DND-41 (cell line): ENCODE data around the gene HEYL.

Source experiments
- ATAC-seq: fragments of 200-7000 bp; cut with Tn5 transposase; 3 replicates; pipeline ENCODE4 v1.9.1; 2021; ENCODE audit warnings: low read depth; ENCODE audit not compliant: insufficient read depth
- DNase-seq: peaks from one replicate; pipeline ENCODE4 v3.0.0-alpha.2; 2020
- H2AFZ ChIP-seq: 2 replicates; pipeline ENCODE4 v1.6.0; 2012; ENCODE audit warnings: low read depth, low read length
- H3K27ac ChIP-seq: 2 replicates; pipeline ENCODE4 v1.5.1; 2012; ENCODE audit warnings: low read length, inconsistent platforms
- H3K27me3 ChIP-seq: fragments of 200-600 bp; sonication (generic); 2 replicates; pipeline ENCODE4 v1.6.0; 2012; ENCODE audit warnings: low read length, mild to moderate bottlenecking, inconsistent platforms; ENCODE audit not compliant: insufficient read depth, poor library complexity
- H3K36me3 ChIP-seq: 2 replicates; pipeline ENCODE4 v1.5.1; 2012; ENCODE audit warnings: low read length, inconsistent platforms; ENCODE audit not compliant: insufficient read depth
- H3K4me1 ChIP-seq: 2 replicates; pipeline ENCODE4 v1.5.1; 2012; ENCODE audit warnings: mild to moderate bottlenecking, low read length; ENCODE audit not compliant: insufficient read depth
- H3K4me2 ChIP-seq: 2 replicates; pipeline ENCODE4 v1.6.0; 2012; ENCODE audit warnings: mild to moderate bottlenecking, moderate library complexity, low read length, inconsistent platforms; ENCODE audit not compliant: insufficient read depth
- H3K4me3 ChIP-seq, 2 experiments: fragments of 200-600 bp in 1 of 2; shearing (Covaris generic) in 1 of 2; 2 replicates each; pipeline ENCODE4 v1.5.1; 2012 to 2016; ENCODE audit warnings: inconsistent platforms in 2 of 2, low read length in 2 of 2, mild to moderate bottlenecking in 2 of 2, low read depth in 1 of 2, moderate library complexity in 1 of 2
- H3K79me2 ChIP-seq: 2 replicates; pipeline ENCODE4 v1.6.0; 2012; ENCODE audit warnings: low read length, inconsistent platforms; ENCODE audit not compliant: insufficient read depth
- H3K9ac ChIP-seq: 2 replicates; pipeline ENCODE4 v1.6.0; 2012; ENCODE audit warnings: low read depth, mild to moderate bottlenecking, inconsistent platforms, low read length, moderate library complexity
- H3K9me3 ChIP-seq: 2 replicates; pipeline ENCODE4 v1.5.1; 2012; ENCODE audit warnings: low read length, moderate library complexity, mild to moderate bottlenecking, inconsistent platforms; ENCODE audit not compliant: insufficient read depth, severe bottlenecking
- H4K20me1 ChIP-seq: 2 replicates; pipeline ENCODE4 v1.6.0; 2012; ENCODE audit warnings: low read length; ENCODE audit not compliant: insufficient read depth
- CTCF ChIP-seq: IDR thresholded peaks from 2 replicates; pipeline ENCODE4 v1.5.1; 2012; ENCODE audit warnings: borderline replicate concordance, low read length, moderate library complexity, mild to moderate bottlenecking; ENCODE audit not compliant: poor library complexity, severe bottlenecking; ENCODE audit errors: extremely low read depth
- EZH2 ChIP-seq: IDR thresholded peaks from 3 replicates; pipeline ENCODE4 v1.6.1; 2012; ENCODE audit warnings: borderline replicate concordance, low read depth, mild to moderate bottlenecking, moderate library complexity, low read length, inconsistent platforms; ENCODE audit not compliant: severe bottlenecking

HEYL gene

DNA sequence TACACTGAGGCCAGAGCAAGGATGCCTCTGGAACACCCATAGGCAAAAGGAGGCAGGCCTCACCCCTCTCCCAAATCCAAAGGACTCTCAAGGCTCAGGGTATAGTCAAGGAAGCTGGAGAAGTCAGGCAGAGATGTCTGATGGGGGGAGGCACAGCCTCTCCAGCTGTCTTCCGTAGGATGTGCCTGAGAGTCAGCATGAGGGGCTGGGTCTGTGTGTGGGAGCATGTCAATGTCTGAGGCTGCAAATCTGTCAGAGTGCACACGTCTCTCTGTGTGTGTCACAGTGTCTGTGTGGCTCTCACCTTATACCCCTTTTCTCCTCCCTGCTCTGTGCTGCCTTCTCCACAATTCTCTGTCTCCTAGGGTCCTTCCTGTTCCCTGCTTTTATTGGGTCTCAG lies 47.8 kb upstream of the HEYL start:
- Histone ChIP-seq H3K36me3 (no peaks in the 10 kb centered on the region), H3K9ac (no peak overlapping the region), H3K27ac (no peak overlapping the region), H3K27me3 (peaks cover 22% of the 10 kb centered on the region), H2AFZ (no peak overlapping the region), H4K20me1 (0 out of 2 replicates have a peak, but pooled peaks cover 9% of the 10 kb centered on the region), H3K79me2 (no peaks in the 10 kb centered on the region), H3K4me1 (no peaks in the 10 kb centered on the region), H3K9me3 (no peaks in the 10 kb centered on the region), H3K4me3 (no peak overlapping the region), H3K4me2 (no peak overlapping the region)
- ATAC-seq (no peak), DNase-seq (no peak)
- TF ChIP-seq EZH2 (no peak), CTCF (no peak)

DNA sequence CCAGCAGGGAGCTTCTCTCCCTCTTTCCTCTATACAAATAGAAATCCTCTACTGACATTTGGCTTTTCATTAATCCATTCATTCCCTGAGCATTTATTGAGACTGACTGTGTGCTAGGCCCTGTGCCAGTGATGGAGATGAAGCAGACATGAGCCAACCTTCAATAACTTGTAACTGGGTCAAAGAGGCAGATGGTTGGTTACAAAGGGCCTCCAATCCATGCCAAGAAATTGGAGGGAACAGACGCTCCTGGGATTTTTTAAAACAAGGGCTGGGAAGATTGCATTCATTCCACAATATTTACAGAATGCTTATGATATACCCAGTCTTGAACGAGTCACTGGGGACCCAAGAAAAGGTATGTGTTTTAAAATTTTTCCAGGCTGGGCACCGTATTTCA lies 45.6 kb upstream of the HEYL start:
- H3K36me3 ChIP-seq, result no peaks in the 10 kb centered on the region
- H3K4me3 ChIP-seq, result no peak overlapping the region
- no peaks in the 10 kb centered on the region for H3K9me3 ChIP-seq
- ATAC-seq (no peak), DNase-seq (no peak)
- H3K27me3 ChIP-seq, result peaks cover 35% of the 10 kb centered on the region
- no peak overlapping the region for H3K27ac ChIP-seq
- H3K4me2 ChIP-seq, result no peak overlapping the region
- H3K4me1 ChIP-seq, result no peaks in the 10 kb centered on the region
- H3K9ac ChIP-seq, result no peak overlapping the region
- H4K20me1 ChIP-seq, result 0 out of 2 replicates have a peak, but pooled peaks cover 9% of the 10 kb centered on the region
- H2AFZ ChIP-seq, result no peak overlapping the region
- TF ChIP-seq EZH2 (no peak), CTCF (no peak)
- no peaks in the 10 kb centered on the region for H3K79me2 ChIP-seq

DNA sequence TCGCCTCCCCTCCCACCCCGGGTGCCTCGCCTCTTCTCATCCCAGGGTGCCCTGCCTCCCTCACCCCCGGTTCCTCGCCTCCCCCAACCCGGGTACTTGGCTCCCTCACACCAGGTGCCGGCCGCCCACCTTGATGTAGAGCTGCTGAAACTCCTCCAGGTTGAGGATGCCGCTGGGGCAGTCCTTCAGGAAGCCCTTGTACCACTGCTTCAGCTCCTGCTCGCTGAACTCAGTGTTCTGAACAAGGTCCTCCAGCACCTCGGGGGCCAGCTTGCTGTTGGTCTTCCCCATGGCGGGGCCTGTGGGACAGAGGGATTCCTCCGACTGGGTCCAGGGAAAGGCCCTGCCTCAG lies 44.8 kb upstream of the HEYL start:
- Histone ChIP-seq H3K27ac (no peak overlapping the region), H3K27me3 (peaks cover 40% of the 10 kb centered on the region), H2AFZ (no peak overlapping the region), H3K4me3 (no peak overlapping the region), H4K20me1 (0 out of 2 replicates have a peak, but pooled peaks cover 9% of the 10 kb centered on the region), H3K36me3 (no peaks in the 10 kb centered on the region), H3K9ac (no peak overlapping the region), H3K9me3 (no peaks in the 10 kb centered on the region), H3K79me2 (no peaks in the 10 kb centered on the region), H3K4me2 (no peak overlapping the region), H3K4me1 (no peaks in the 10 kb centered on the region)
- DNase-seq, result no peak
- ATAC-seq, result no peak
- TF ChIP-seq EZH2 (no peak), CTCF (no peak)
